Dendritic cell treated with granulocyte-macrophage colony-stimulating factor and Interleukin-4, amounts not matched to agents 40 ng/mL and 50 ng/mL, for 4 days (primary cell): ENCODE measurements around the gene SBNO1.
"Not testable (repeated sequence)": the region's sequence is repeated elsewhere in the genome, so short reads cannot be mapped to it uniquely, and the experiment has no call there.

Source experiments
- H3K27ac Mint-ChIP-seq: one replicate; pipeline ENCODE4 v1.8.0; 2022; ENCODE audit warnings: mild to moderate bottlenecking, mixed read lengths
- H3K27me3 Mint-ChIP-seq: one replicate; pipeline ENCODE4 v1.8.0; 2022; ENCODE audit warnings: mild to moderate bottlenecking, mixed read lengths
- H3K36me3 Mint-ChIP-seq: one replicate; pipeline ENCODE4 v1.8.0; 2022; ENCODE audit warnings: low read depth, mixed read lengths
- H3K4me1 Mint-ChIP-seq: one replicate; pipeline ENCODE4 v1.8.0; 2022; ENCODE audit warnings: low read depth, mixed read lengths
- H3K4me3 Mint-ChIP-seq: one replicate; pipeline ENCODE4 v1.8.0; 2022; ENCODE audit warnings: mild to moderate bottlenecking, moderate library complexity, mixed read lengths
- H3K9me3 Mint-ChIP-seq: one replicate; pipeline ENCODE4 v1.8.0; 2022; ENCODE audit warnings: mixed read lengths
- intact Hi-C: fragments of 100-400 bp; cut with micrococcal nuclease; formaldehyde crosslinking; loops from one replicate; pipeline ENCODE4 v1.15.0; 2022

The SBNO1 gene

GRCh38 chr12:123267335-123267920 lies 97.2 kb downstream of the SBNO1 start:
- Mint-ChIP-seq H3K27ac (peak overlapping the region; percentile 73), H3K9me3 (no peaks in the 10 kb centered on the region), H3K4me1 (peaks cover 57% of the 10 kb centered on the region), H3K27me3 (no peaks in the 10 kb centered on the region), H3K36me3 (peaks cover 50% of the 10 kb centered on the region), H3K4me3 (peak overlapping the region; percentile 5)
- intact Hi-C loops, result loop anchor here (10.0 kb wide), 1 partner anchor 47 kb away; no protein-coding TSS in a partner anchor

GRCh38 chr12:123266679-123267277 lies 97.9 kb downstream of the SBNO1 start:
- peak overlapping the region; percentile 5 for H3K4me3 Mint-ChIP-seq
- peak overlapping the region; percentile 45 for H3K27ac Mint-ChIP-seq
- H3K9me3 Mint-ChIP-seq, result no peaks in the 10 kb centered on the region
- H3K4me1 Mint-ChIP-seq, result peaks cover 57% of the 10 kb centered on the region
- H3K27me3 Mint-ChIP-seq, result no peaks in the 10 kb centered on the region
- peaks cover 57% of the 10 kb centered on the region for H3K36me3 Mint-ChIP-seq
- intact Hi-C loops, result loop anchor here (10.0 kb wide), 1 partner anchor 48 kb away; no protein-coding TSS in a partner anchor

- Mint-ChIP-seq H3K27me3 (no peaks in the 10 kb centered on the region), H3K27ac (no peak overlapping the region), H3K4me3 (no peak overlapping the region), H3K4me1 (peaks cover 57% of the 10 kb centered on the region), H3K9me3 (no peaks in the 10 kb centered on the region), H3K36me3 (peaks cover 64% of the 10 kb centered on the region)
- intact Hi-C loops, result loop anchor here (10.0 kb wide), 1 partner anchor 49 kb away; no protein-coding TSS in a partner anchor
Observed at GRCh38 chr12:123265851-123266678, 98.6 kb downstream of the SBNO1 start.

GRCh38 chr12:123264642-123265041 lies 100.0 kb downstream of the SBNO1 start:
- intact Hi-C loops, result loop anchor here (10.0 kb wide), 1 partner anchor 50 kb away; no protein-coding TSS in a partner anchor
- H3K27ac Mint-ChIP-seq, result no peak overlapping the region
- H3K9me3 Mint-ChIP-seq, result no peaks in the 10 kb centered on the region
- peaks cover 47% of the 10 kb centered on the region for H3K4me1 Mint-ChIP-seq
- no peak overlapping the region for H3K4me3 Mint-ChIP-seq
- H3K36me3 Mint-ChIP-seq, result peaks cover 78% of the 10 kb centered on the region
- H3K27me3 Mint-ChIP-seq, result no peaks in the 10 kb centered on the region

GRCh38 chr12:123263196-123263817 lies 101.3 kb downstream of the SBNO1 start:
- intact Hi-C loops, result loop anchor here (10.0 kb wide), 1 partner anchor 51 kb away; no protein-coding TSS in a partner anchor
- Mint-ChIP-seq H3K36me3 (peaks cover 88% of the 10 kb centered on the region), H3K4me1 (peaks cover 34% of the 10 kb centered on the region), H3K27me3 (no peaks in the 10 kb centered on the region), H3K4me3 (no peak overlapping the region), H3K27ac (no peak overlapping the region), H3K9me3 (no peaks in the 10 kb centered on the region)

GRCh38 chr12:123261196-123261595 lies 103.5 kb downstream of the SBNO1 start:
- H3K9me3 Mint-ChIP-seq, result no peaks in the 10 kb centered on the region
- H3K4me3 Mint-ChIP-seq, result no peak overlapping the region
- no peaks in the 10 kb centered on the region for H3K27me3 Mint-ChIP-seq
- peaks cover 14% of the 10 kb centered on the region for H3K4me1 Mint-ChIP-seq
- peaks cover 96% of the 10 kb centered on the region for H3K36me3 Mint-ChIP-seq
- no peak overlapping the region for H3K27ac Mint-ChIP-seq
- intact Hi-C loops, result loop anchor here (10.0 kb wide), 1 partner anchor 54 kb away; no protein-coding TSS in a partner anchor

GRCh38 chr12:123260081-123260480 lies 104.6 kb downstream of the SBNO1 start:
- H3K4me3 Mint-ChIP-seq, result no peak overlapping the region
- intact Hi-C loops, result loop anchor here (10.0 kb wide), 1 partner anchor 55 kb away; no protein-coding TSS in a partner anchor
- H3K36me3 Mint-ChIP-seq, result peaks cover 96% of the 10 kb centered on the region
- H3K27ac Mint-ChIP-seq, result no peak overlapping the region
- H3K27me3 Mint-ChIP-seq, result no peaks in the 10 kb centered on the region
- H3K9me3 Mint-ChIP-seq, result no peaks in the 10 kb centered on the region
- H3K4me1 Mint-ChIP-seq, result peaks cover 5% of the 10 kb centered on the region

- no peak overlapping the region for H3K27ac Mint-ChIP-seq
- H3K9me3 Mint-ChIP-seq, result no peaks in the 10 kb centered on the region
- H3K36me3 Mint-ChIP-seq, result peaks cover 96% of the 10 kb centered on the region
Observed at GRCh38 chr12:123258593-123258992, 106.1 kb downstream of the SBNO1 start.

GRCh38 chr12:123254853-123255446 lies 109.7 kb downstream of the SBNO1 start:
- peaks cover 19% of the 10 kb centered on the region for H3K4me1 Mint-ChIP-seq
- H3K4me3 Mint-ChIP-seq, result no peak overlapping the region
- H3K9me3 Mint-ChIP-seq, result no peaks in the 10 kb centered on the region
- intact Hi-C loops, result no loop called here
- H3K27ac Mint-ChIP-seq, result no peak overlapping the region
- H3K27me3 Mint-ChIP-seq, result no peaks in the 10 kb centered on the region
- peaks cover 79% of the 10 kb centered on the region for H3K36me3 Mint-ChIP-seq

More at GRCh38 chr12:123258593-123258992, 106.1 kb downstream of the SBNO1 start:
- Mint-ChIP-seq H3K4me1 (no peaks in the 10 kb centered on the region), H3K4me3 (no peak overlapping the region), H3K27me3 (no peaks in the 10 kb centered on the region)
- intact Hi-C loops, result no loop called here

- H3K27ac Mint-ChIP-seq, result no peak overlapping the region
- intact Hi-C loops, result no loop called here
- no peaks in the 10 kb centered on the region for H3K27me3 Mint-ChIP-seq
- peaks cover 81% of the 10 kb centered on the region for H3K36me3 Mint-ChIP-seq
- H3K9me3 Mint-ChIP-seq, result no peaks in the 10 kb centered on the region
- no peak overlapping the region for H3K4me3 Mint-ChIP-seq
- peaks cover 21% of the 10 kb centered on the region for H3K4me1 Mint-ChIP-seq
Observed at GRCh38 chr12:123253641-123254459, 110.8 kb downstream of the SBNO1 start.

GRCh38 chr12:123252365-123252764 lies 112.3 kb downstream of the SBNO1 start:
- H3K4me1 Mint-ChIP-seq, result peaks cover 21% of the 10 kb centered on the region
- intact Hi-C loops, H3K4me3 Mint-ChIP-seq, H3K27me3 Mint-ChIP-seq, H3K27ac Mint-ChIP-seq: not testable (repeated sequence)
- peaks cover 80% of the 10 kb centered on the region for H3K36me3 Mint-ChIP-seq
- H3K9me3 Mint-ChIP-seq, result peaks cover 10% of the 10 kb centered on the region

GRCh38 chr12:123251403-123252076 lies 113.1 kb downstream of the SBNO1 start:
- H3K36me3 Mint-ChIP-seq, result peaks cover 72% of the 10 kb centered on the region
- no peaks in the 10 kb centered on the region for H3K27me3 Mint-ChIP-seq
- H3K9me3 Mint-ChIP-seq, result peaks cover 10% of the 10 kb centered on the region
- intact Hi-C loops, result no loop called here
- H3K27ac Mint-ChIP-seq, result peak overlapping the region; percentile 74
- peaks cover 21% of the 10 kb centered on the region for H3K4me1 Mint-ChIP-seq
- no peak overlapping the region for H3K4me3 Mint-ChIP-seq
